CD14-positive monocyte (primary cell): ENCODE data around the gene CCDC167. TPM values are rescaled to one million over a fixed set of nuclear protein-coding genes. Genes with fewer than 3 reads are reported as not detected.

Experiments
- DNase-seq, 3 donors: peaks; one replicate each; pipeline ENCODE4 v3.0.0-alpha.2; 2011 to 2022
- H2AFZ ChIP-seq: 2 replicates; pipeline ENCODE4 v1.6.0; 2012; ENCODE audit warnings: mild to moderate bottlenecking, low read depth, low read length, inconsistent platforms; ENCODE audit not compliant: insufficient read depth, poor library complexity, severe bottlenecking
- H3K27ac ChIP-seq, 2 donors: 1 replicate in 1 of 2; 2 replicates in 1 of 2; pipeline ENCODE4 v1.5.1; 2012 to 2013; ENCODE audit warnings: low read length in 2 of 2, control low read depth in 1 of 2, inconsistent platforms in 1 of 2, low read depth in 1 of 2, mild to moderate bottlenecking in 1 of 2
- H3K27me3 ChIP-seq, 2 donors: one replicate each; pipeline versions ENCODE4 v1.6.0 to v1.6.1; 2011 to 2013; ENCODE audit warnings: low read length in 2 of 2; ENCODE audit not compliant: control insufficient read depth in 2 of 2, insufficient read depth in 2 of 2
- H3K36me3 ChIP-seq, 2 donors: replicated peaks in 1 of 2; 1 replicate in 1 of 2; 2 replicates in 1 of 2; pipeline versions ENCODE4 v1.5.1 to v1.6.1; 2012 to 2013; ENCODE audit warnings: low read length in 2 of 2, control low read depth in 1 of 2, inconsistent platforms in 1 of 2, mild to moderate bottlenecking in 1 of 2; ENCODE audit not compliant: insufficient read depth in 2 of 2, control insufficient read depth in 1 of 2
- H3K4me1 ChIP-seq, 2 donors: 1 replicate in 1 of 2; 2 replicates in 1 of 2; pipeline versions ENCODE4 v1.5.1 to v1.6.1; 2012 to 2013; ENCODE audit warnings: low read length in 2 of 2, control low read depth in 1 of 2, inconsistent platforms in 1 of 2, mild to moderate bottlenecking in 1 of 2, moderate library complexity in 1 of 2; ENCODE audit not compliant: insufficient read depth in 2 of 2, control insufficient read depth in 1 of 2
- H3K4me2 ChIP-seq: replicated peaks from 2 replicates; pipeline ENCODE3; 2012; ENCODE audit warnings: low read length, moderate library complexity, mild to moderate bottlenecking; ENCODE audit not compliant: poor library complexity, severe bottlenecking; ENCODE audit errors: extremely low read depth
- H3K4me3 ChIP-seq, 3 experiments: fragments of 200-600 bp in 1 of 3; sonication (generic) in 1 of 3; replicated peaks in 1 of 3; 1 replicate in 2 of 3; 2 replicates in 1 of 3; pipeline ENCODE4 v1.5.1; 2011 to 2013; ENCODE audit warnings: low read length in 3 of 3, mild to moderate bottlenecking in 3 of 3, control low read depth in 2 of 3, low read depth in 2 of 3, inconsistent platforms in 1 of 3, moderate library complexity in 1 of 3
- H3K79me2 ChIP-seq: 2 replicates; pipeline ENCODE4 v1.6.0; 2012; ENCODE audit warnings: mild to moderate bottlenecking, control low read depth, inconsistent platforms, low read length, moderate library complexity; ENCODE audit not compliant: insufficient read depth
- H3K9ac ChIP-seq: 2 replicates; pipeline ENCODE4 v1.6.0; 2017; ENCODE audit warnings: low read length, mild to moderate bottlenecking; ENCODE audit not compliant: insufficient read depth, poor library complexity, severe bottlenecking
- H3K9me3 ChIP-seq, 2 donors: replicated peaks in 1 of 2; 1 replicate in 1 of 2; 2 replicates in 1 of 2; pipeline versions ENCODE4 v1.5.1 to v1.6.1; 2012 to 2013; ENCODE audit warnings: low read length in 2 of 2, control low read depth in 1 of 2; ENCODE audit not compliant: control insufficient read depth in 1 of 2, insufficient read depth in 1 of 2
- H4K20me1 ChIP-seq: 2 replicates; pipeline ENCODE4 v1.6.0; 2012; ENCODE audit warnings: mild to moderate bottlenecking, low read length, control low read depth, moderate library complexity; ENCODE audit not compliant: insufficient read depth
- H3K27ac Mint-ChIP-seq, 7 donors: one replicate each; pipeline ENCODE4 v1.8.0; 2020; ENCODE audit warnings: mild to moderate bottlenecking in 7 of 7, mixed read lengths in 7 of 7, moderate library complexity in 6 of 7, inconsistent platforms in 2 of 7
- H3K27me3 Mint-ChIP-seq, 3 donors: one replicate each; pipeline ENCODE4 v1.8.0; 2021 to 2022; ENCODE audit warnings: low read depth in 3 of 3, mild to moderate bottlenecking in 3 of 3, mixed read lengths in 3 of 3, moderate library complexity in 3 of 3, inconsistent platforms in 1 of 3
- H3K36me3 Mint-ChIP-seq, 2 donors: one replicate each; pipeline ENCODE4 v1.8.0; 2020; ENCODE audit warnings: mixed read lengths in 2 of 2, inconsistent platforms in 1 of 2, mild to moderate bottlenecking in 1 of 2
- H3K4me1 Mint-ChIP-seq: one replicate; pipeline ENCODE4 v1.8.0; 2020; ENCODE audit warnings: mild to moderate bottlenecking, mixed read lengths
- H3K4me3 Mint-ChIP-seq, 2 donors: one replicate each; pipeline ENCODE4 v1.8.0; 2020; ENCODE audit warnings: mild to moderate bottlenecking in 2 of 2, mixed read lengths in 2 of 2, moderate library complexity in 1 of 2
- H3K9me3 Mint-ChIP-seq, 7 donors: one replicate each; pipeline ENCODE4 v1.8.0; 2020 to 2022; ENCODE audit warnings: mixed read lengths in 7 of 7, mild to moderate bottlenecking in 6 of 7, moderate library complexity in 6 of 7, inconsistent platforms in 2 of 7
- WGBS: methylation state at CpG from one replicate; pipeline ENCODE4 v1.1.5; 2013; ENCODE audit warnings: missing lambda C conversion rate; ENCODE audit not compliant: insufficient coverage; 5-methylcytosine and 5-hydroxymethylcytosine counted together
- intact Hi-C, 2 donors: fragments of 100-400 bp; cut with micrococcal nuclease; formaldehyde crosslinking; loops; one replicate each; pipeline versions ENCODE4 v1.15.0 to v1.15.1; 2023
- polyA plus RNA-seq, 3 donors: library from polyadenylated mRNA; depleted of rRNA in 1 of 3; unstranded in 2 of 3; stranded (reverse) in 1 of 3; fragments of 300-500 nt in 2 of 3; fragments of >200 nt in 1 of 3; fragmentation: Illumina TruSeq in 2 of 3; gene quantifications; 1 replicate in 2 of 3; 2 replicates in 1 of 3; pipeline ENCODE4 v1.2.3, GENCODE V29; 2012 to 2021
- TF ChIP-seq, protein P1 (sequence below): fragments of 200-600 bp; IDR thresholded peaks from one replicate; pipeline ENCODE4 v1.8.0; 2022; ENCODE audit warnings: antibody characterized with exemption, mild to moderate bottlenecking

Gene CCDC167
- polyA plus RNA-seq, 3 donors = 12.5 to 22.9 (median 20.7) TPM

GRCh38 chr6:37477191-37477590, 22.5 kb downstream of the CCDC167 start:
- intact Hi-C loops = no loop called here
- Histone ChIP-seq H3K36me3 (peaks cover 92 to 100% of the 10 kb centered on the region in 2 donors), H3K27ac (no peak overlapping the region), H4K20me1 (no peaks in the 10 kb centered on the region), H3K27me3 (no peaks in the 10 kb centered on the region), H3K9ac (no peak overlapping the region), H3K79me2 (no peaks in the 10 kb centered on the region), H3K4me2 (no peak overlapping the region), H3K9me3 (no peaks in the 10 kb centered on the region), H3K4me3 (no peak overlapping the region), H3K4me1 (no peaks in the 10 kb centered on the region), H2AFZ (no peak overlapping the region)
- DNase-seq = no peak
- whole genome bisulfite sequencing = 96% methylated on average over 3 of the region's 3 CpGs
- Mint-ChIP-seq H3K9me3 (no peaks in the 10 kb centered on the region), H3K27me3 (no peaks in the 10 kb centered on the region), H3K36me3 (peaks cover 88 to 97% of the 10 kb centered on the region in 2 donors), H3K27ac (peak overlapping the region in 1 of 7 donors; percentile 71), H3K4me3 (no peak overlapping the region), H3K4me1 (no peaks in the 10 kb centered on the region)
- TF ChIP-seq, protein P1, sequence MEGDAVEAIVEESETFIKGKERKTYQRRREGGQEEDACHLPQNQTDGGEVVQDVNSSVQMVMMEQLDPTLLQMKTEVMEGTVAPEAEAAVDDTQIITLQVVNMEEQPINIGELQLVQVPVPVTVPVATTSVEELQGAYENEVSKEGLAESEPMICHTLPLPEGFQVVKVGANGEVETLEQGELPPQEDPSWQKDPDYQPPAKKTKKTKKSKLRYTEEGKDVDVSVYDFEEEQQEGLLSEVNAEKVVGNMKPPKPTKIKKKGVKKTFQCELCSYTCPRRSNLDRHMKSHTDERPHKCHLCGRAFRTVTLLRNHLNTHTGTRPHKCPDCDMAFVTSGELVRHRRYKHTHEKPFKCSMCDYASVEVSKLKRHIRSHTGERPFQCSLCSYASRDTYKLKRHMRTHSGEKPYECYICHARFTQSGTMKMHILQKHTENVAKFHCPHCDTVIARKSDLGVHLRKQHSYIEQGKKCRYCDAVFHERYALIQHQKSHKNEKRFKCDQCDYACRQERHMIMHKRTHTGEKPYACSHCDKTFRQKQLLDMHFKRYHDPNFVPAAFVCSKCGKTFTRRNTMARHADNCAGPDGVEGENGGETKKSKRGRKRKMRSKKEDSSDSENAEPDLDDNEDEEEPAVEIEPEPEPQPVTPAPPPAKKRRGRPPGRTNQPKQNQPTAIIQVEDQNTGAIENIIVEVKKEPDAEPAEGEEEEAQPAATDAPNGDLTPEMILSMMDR = no peak

GRCh38 chr6:37474316-37474715, 25.4 kb downstream of the CCDC167 start:
- H3K27ac ChIP-seq = no peak overlapping the region
- TF ChIP-seq, protein P1 = no peak
- intact Hi-C loops = no loop called here
- H3K4me2 ChIP-seq = no peak overlapping the region
- H3K36me3 Mint-ChIP-seq = peaks cover 94 to 97% of the 10 kb centered on the region in 2 donors
- H3K27me3 Mint-ChIP-seq = no peaks in the 10 kb centered on the region
- no peaks in the 10 kb centered on the region for H3K27me3 ChIP-seq
- WGBS = no CpG with 5 or more reads among the region's 4 CpGs
- H3K27ac Mint-ChIP-seq = peak overlapping the region in 1 of 7 donors; percentile 21
- no peaks in the 10 kb centered on the region for H3K4me1 Mint-ChIP-seq
- no peak overlapping the region for H3K9ac ChIP-seq
- no peak overlapping the region for H3K4me3 ChIP-seq
- no peak for DNase-seq
- H3K4me3 Mint-ChIP-seq = no peak overlapping the region
- H3K4me1 ChIP-seq = no peaks in the 10 kb centered on the region
- H2AFZ ChIP-seq = no peak overlapping the region
- peaks cover 86 to 92% of the 10 kb centered on the region in 2 donors for H3K36me3 ChIP-seq
- H3K9me3 ChIP-seq = no peaks in the 10 kb centered on the region
- H4K20me1 ChIP-seq = no peaks in the 10 kb centered on the region
- H3K79me2 ChIP-seq = no peaks in the 10 kb centered on the region
- no peaks in the 10 kb centered on the region for H3K9me3 Mint-ChIP-seq
